Measurements from ENCODE around the gene ALDH3B1.

Gene ALDH3B1

GRCh38 chr11:68050371-68050841 is 40.3 kb downstream of the ALDH3B1 start:
- TF ChIP-seq TCF4 (CRISPR knock-in tag; IDR thresholded peaks at IDR 0.05; ENCODE audit: borderline replicate concordance) (no peak), ZNF565 (CRISPR knock-in tag; conservative IDR thresholded peaks at IDR 0.05; ENCODE audit: low read depth) (no peak), PATZ1 (CRISPR knock-in tag; IDR thresholded peaks at IDR 0.05; ENCODE audit: borderline replicate concordance) (no peak), CSDC2 (CRISPR knock-in tag; IDR thresholded peaks at IDR 0.05) (no peak), ZFP30 (CRISPR knock-in tag; IDR thresholded peaks at IDR 0.05) (no peak), ZFP3 (CRISPR knock-in tag; IDR thresholded peaks at IDR 0.05) (no peak), ISL1 (CRISPR knock-in tag; IDR thresholded peaks at IDR 0.05) (no peak), ARNTL (CRISPR knock-in tag; IDR thresholded peaks at IDR 0.05; ENCODE audit: borderline replicate concordance, low read depth) (no peak), SNAI2 (CRISPR knock-in tag; IDR thresholded peaks at IDR 0.05) (no peak), CSRNP3 (CRISPR knock-in tag; IDR thresholded peaks at IDR 0.05) (no peak), TOX (CRISPR knock-in tag; IDR thresholded peaks at IDR 0.05; ENCODE audit: borderline replicate concordance) (no peak), ZNF70 (CRISPR knock-in tag; IDR thresholded peaks at IDR 0.05) (no peak)
- TF ChIP-seq, protein P1, sequence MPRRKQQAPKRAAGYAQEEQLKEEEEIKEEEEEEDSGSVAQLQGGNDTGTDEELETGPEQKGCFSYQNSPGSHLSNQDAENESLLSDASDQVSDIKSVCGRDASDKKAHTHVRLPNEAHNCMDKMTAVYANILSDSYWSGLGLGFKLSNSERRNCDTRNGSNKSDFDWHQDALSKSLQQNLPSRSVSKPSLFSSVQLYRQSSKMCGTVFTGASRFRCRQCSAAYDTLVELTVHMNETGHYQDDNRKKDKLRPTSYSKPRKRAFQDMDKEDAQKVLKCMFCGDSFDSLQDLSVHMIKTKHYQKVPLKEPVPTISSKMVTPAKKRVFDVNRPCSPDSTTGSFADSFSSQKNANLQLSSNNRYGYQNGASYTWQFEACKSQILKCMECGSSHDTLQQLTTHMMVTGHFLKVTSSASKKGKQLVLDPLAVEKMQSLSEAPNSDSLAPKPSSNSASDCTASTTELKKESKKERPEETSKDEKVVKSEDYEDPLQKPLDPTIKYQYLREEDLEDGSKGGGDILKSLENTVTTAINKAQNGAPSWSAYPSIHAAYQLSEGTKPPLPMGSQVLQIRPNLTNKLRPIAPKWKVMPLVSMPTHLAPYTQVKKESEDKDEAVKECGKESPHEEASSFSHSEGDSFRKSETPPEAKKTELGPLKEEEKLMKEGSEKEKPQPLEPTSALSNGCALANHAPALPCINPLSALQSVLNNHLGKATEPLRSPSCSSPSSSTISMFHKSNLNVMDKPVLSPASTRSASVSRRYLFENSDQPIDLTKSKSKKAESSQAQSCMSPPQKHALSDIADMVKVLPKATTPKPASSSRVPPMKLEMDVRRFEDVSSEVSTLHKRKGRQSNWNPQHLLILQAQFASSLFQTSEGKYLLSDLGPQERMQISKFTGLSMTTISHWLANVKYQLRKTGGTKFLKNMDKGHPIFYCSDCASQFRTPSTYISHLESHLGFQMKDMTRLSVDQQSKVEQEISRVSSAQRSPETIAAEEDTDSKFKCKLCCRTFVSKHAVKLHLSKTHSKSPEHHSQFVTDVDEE (CRISPR knock-in tag; IDR thresholded peaks at IDR 0.05), result no peak
- ATAC-seq, result no peak

DNA sequence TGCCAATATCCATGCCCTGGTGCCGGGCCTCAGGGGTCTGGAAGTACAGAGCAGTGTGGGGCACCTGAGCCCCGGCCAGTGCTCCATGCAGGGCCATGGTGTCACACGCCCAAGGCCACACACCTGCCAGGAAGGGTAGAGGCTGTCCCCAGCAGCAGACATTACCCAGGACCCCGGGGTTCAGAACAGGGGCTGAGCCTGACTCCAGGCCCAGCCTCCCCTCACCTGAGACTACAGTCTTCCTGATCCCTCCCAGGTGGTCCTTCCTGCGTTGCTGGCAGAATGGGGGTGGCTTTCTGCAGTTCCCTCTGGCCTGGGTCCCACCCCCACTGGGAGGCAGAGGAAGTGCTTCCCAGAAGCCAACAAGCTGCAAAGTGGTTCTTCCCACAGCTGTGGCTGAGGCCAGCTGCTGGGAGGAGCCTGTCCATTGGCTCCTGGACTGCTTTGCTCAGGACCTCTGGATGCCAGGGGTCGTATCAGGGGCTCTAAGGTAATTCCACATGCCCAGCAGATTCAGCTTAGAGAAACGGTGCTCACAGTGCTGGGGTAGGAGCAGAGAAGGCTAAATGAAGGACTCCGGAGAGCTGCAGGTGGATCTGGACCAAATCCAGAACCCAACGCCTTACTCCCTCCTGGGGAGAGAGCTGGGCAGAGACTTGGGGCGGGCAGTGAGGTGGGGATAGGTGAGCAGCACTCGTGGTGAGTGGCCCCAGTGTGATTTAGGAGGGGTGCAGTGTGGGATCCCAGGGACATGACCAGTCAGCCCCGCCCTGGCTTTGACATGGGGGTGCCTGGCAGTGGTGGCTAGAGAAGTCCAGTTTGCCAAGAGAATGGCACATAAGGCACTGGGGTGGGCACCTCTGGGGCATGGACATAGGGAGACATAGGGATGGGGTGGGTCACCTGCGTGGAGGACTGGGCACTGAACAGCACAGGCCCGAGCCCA is 41.3 kb downstream of the ALDH3B1 start:
- peak; percentile 8; the same call in 1 of the 3 replicates for ATAC-seq
- no peak for TF ChIP-seq OSR1 (CRISPR knock-in tag; IDR thresholded peaks at IDR 0.05)
- TF ChIP-seq, protein P1 (CRISPR knock-in tag; IDR thresholded peaks at IDR 0.05), result no peak
- TF ChIP-seq ESRRG (CRISPR knock-in tag; IDR thresholded peaks at IDR 0.05), result no peak
- TF ChIP-seq ISL1 (CRISPR knock-in tag; IDR thresholded peaks at IDR 0.05), result no peak
- TF ChIP-seq BACH2 (CRISPR knock-in tag; IDR thresholded peaks at IDR 0.05; ENCODE audit: borderline replicate concordance), result no peak
- TF ChIP-seq, protein P2, sequence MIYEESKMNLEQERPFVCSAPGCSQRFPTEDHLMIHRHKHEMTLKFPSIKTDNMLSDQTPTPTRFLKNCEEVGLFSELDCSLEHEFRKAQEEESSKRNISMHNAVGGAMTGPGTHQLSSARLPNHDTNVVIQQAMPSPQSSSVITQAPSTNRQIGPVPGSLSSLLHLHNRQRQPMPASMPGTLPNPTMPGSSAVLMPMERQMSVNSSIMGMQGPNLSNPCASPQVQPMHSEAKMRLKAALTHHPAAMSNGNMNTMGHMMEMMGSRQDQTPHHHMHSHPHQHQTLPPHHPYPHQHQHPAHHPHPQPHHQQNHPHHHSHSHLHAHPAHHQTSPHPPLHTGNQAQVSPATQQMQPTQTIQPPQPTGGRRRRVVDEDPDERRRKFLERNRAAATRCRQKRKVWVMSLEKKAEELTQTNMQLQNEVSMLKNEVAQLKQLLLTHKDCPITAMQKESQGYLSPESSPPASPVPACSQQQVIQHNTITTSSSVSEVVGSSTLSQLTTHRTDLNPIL (CRISPR knock-in tag; IDR thresholded peaks at IDR 0.05; ENCODE audit: low read depth), result no peak
- TF ChIP-seq ZNF8 (CRISPR knock-in tag; IDR thresholded peaks at IDR 0.05), result no peak
- TF ChIP-seq TCF4 (CRISPR knock-in tag; IDR thresholded peaks at IDR 0.05; ENCODE audit: borderline replicate concordance), result no peak
- TF ChIP-seq CSDC2 (CRISPR knock-in tag; IDR thresholded peaks at IDR 0.05), result no peak
- TF ChIP-seq TOX (CRISPR knock-in tag; IDR thresholded peaks at IDR 0.05; ENCODE audit: borderline replicate concordance), result no peak
- no peak for TF ChIP-seq CSRNP3 (CRISPR knock-in tag; IDR thresholded peaks at IDR 0.05)
- no peak for TF ChIP-seq SNAI2 (CRISPR knock-in tag; IDR thresholded peaks at IDR 0.05)
- TF ChIP-seq GLIS3 (CRISPR knock-in tag; IDR thresholded peaks at IDR 0.05), result no peak
- no peak for TF ChIP-seq ZFP30 (CRISPR knock-in tag; IDR thresholded peaks at IDR 0.05)
